ENCODE data around the gene PLXNA2.

Gene PLXNA2

DNA sequence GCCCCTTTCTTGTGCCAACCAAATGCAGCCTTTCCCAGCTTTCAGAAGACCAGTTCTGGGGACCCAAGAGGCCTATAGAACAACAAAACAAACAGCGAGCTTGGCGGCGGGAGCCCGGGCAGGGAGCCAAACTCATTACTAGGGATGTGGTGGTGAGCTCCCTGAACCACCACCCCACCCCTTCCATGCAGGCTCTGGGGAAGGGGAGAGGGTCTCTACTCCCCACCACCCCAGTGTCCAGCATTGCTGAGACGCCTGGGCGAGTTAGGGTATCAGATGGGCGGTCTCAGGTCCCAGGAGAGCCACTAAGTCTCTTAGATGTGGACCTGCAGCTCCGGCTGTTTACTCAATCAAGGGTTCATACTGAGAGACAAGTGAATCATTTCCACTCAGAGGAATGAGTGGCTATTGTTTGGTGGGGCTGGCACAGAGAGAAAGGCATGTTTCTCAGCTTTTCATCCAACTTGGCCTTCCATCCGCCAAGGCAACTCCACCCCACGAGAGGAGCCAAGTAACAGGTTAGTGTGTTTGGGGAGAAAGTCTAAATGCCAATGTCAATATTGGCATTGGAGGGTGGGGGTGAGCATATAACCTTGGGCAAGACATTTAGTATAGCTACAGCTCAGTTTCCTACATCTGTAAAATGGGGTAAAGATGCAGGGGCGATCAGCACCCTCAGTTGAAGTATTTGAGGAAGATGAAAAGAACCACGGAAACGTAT lies 40.9 kb downstream of the PLXNA2 start:
- no peak overlapping the region for H3K27ac ChIP-seq (ENCODE audit: low read depth, low read length)
- WGBS (ENCODE audit: extremely low coverage, insufficient coverage, low lambda C conversion rate) = no CpG with 5 or more reads among the region's 13 CpGs
- no peak for DNase-seq
- peaks cover 15% of the 10 kb centered on the region for H3K4me1 ChIP-seq (ENCODE audit: control insufficient read depth, low read depth, low read length)
- H3K4me3 ChIP-seq (ENCODE audit: low read length) = no peak overlapping the region
- H3K36me3 ChIP-seq (ENCODE audit: control insufficient read depth, insufficient read depth, low read length) = peaks cover 6% of the 10 kb centered on the region
- H3K4me2 ChIP-seq (ENCODE audit: low read length) = no peak overlapping the region
- H3K4ac ChIP-seq (ENCODE audit: low read depth, low read length) = no peak overlapping the region
- H3K27me3 ChIP-seq (ENCODE audit: insufficient read depth, low read length, poor library complexity) = no peaks in the 10 kb centered on the region
- H3K9ac ChIP-seq (ENCODE audit: low read length) = no peak overlapping the region
- H2BK120ac ChIP-seq (ENCODE audit: low read depth, low read length) = no peak overlapping the region
- no peak overlapping the region for H3K56ac ChIP-seq (ENCODE audit: low read length)
- no peak overlapping the region for H2BK15ac ChIP-seq (replicated peaks; ENCODE audit: low read depth)
- no peak overlapping the region for H4K5ac ChIP-seq (ENCODE audit: low read length)
- no peak overlapping the region for H4K8ac ChIP-seq (ENCODE audit: low read depth, low read length)
- H3K23ac ChIP-seq (ENCODE audit: low read length) = no peak overlapping the region
- H3K79me2 ChIP-seq (ENCODE audit: control insufficient read depth, insufficient read depth, low read length) = peaks cover 1% of the 10 kb centered on the region
- no peak overlapping the region for H2AK5ac ChIP-seq (ENCODE audit: low read length)
- H3K18ac ChIP-seq (ENCODE audit: low read length) = no peak overlapping the region
- peaks cover 7% of the 10 kb centered on the region for H3K79me1 ChIP-seq (ENCODE audit: low read length)
- H2BK5ac ChIP-seq (ENCODE audit: low read length) = no peak overlapping the region

DNA sequence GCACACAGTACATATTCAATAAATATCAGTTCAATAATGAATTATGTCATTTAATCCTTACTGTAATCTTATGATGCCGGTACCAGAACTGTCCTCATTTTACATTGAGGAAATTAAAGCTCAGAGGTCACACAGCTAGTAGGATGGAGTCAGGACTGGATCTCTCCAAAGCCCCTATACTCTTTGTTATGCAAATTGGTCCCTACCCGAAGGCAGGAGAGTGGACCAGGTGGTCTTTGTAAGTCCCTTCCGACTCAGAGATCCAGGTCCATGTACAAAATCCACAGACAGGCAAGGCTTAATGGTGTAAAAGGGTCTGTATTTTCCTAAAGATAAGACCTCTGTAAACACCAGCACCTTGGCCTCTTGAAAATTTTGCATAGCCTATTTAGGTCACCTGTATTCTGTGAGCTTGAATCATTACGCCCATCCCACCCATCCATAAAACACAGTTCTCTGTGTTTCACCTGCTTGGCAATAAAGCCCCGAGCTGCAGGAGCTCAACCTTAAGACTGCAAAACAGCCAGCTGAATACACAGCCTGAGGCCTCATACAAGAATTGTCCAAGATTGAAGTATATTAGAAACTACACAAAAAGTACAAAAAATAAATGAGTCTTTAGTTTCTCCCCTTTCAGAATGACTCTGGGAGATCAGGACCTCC lies 41.7 kb downstream of the PLXNA2 start:
- Histone ChIP-seq H3K4ac (ENCODE audit: low read depth, low read length) (no peak overlapping the region), H3K23ac (ENCODE audit: low read length) (no peak overlapping the region), H3K79me2 (ENCODE audit: control insufficient read depth, insufficient read depth, low read length) (no peaks in the 10 kb centered on the region), H3K27ac (ENCODE audit: low read depth, low read length) (no peak overlapping the region), H3K27me3 (ENCODE audit: insufficient read depth, low read length, poor library complexity) (no peaks in the 10 kb centered on the region), H3K9ac (ENCODE audit: low read length) (no peak overlapping the region), H4K5ac (ENCODE audit: low read length) (no peak overlapping the region), H3K36me3 (ENCODE audit: control insufficient read depth, insufficient read depth, low read length) (peaks cover 2% of the 10 kb centered on the region), H3K79me1 (ENCODE audit: low read length) (peaks cover 3% of the 10 kb centered on the region), H2BK120ac (ENCODE audit: low read depth, low read length) (no peak overlapping the region), H2BK15ac (replicated peaks; ENCODE audit: low read depth) (no peak overlapping the region), H2AK5ac (ENCODE audit: low read length) (no peak overlapping the region), H3K18ac (ENCODE audit: low read length) (no peak overlapping the region), H3K4me3 (ENCODE audit: low read length) (no peak overlapping the region), H3K4me2 (ENCODE audit: low read length) (no peak overlapping the region), H3K56ac (ENCODE audit: low read length) (no peak overlapping the region), H2BK5ac (ENCODE audit: low read length) (no peak overlapping the region), H3K4me1 (ENCODE audit: control insufficient read depth, low read depth, low read length) (peaks cover 11% of the 10 kb centered on the region), H4K8ac (ENCODE audit: low read depth, low read length) (no peak overlapping the region)
- DNase-seq = no peak
- no CpG with 5 or more reads among the region's 5 CpGs for WGBS (ENCODE audit: extremely low coverage, insufficient coverage, low lambda C conversion rate)

DNA sequence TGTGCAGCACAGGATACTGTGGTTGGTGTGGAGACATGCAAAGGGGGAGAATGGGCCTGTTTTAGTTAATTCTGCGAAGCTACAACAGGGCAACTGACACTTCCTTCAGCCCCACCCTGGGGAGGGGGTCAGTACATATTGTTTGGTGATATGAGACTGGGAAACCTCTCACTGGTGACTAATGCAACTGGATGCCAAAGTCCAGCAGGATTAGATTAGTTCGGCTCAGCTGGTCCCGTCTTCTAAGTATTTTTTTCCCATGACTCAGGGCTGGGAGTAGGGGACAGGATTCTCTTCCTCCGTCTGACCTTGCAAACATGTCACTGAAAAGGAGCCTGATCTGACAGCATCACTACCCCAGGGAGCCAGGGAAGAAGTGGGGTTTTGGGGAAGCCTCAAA lies 43.0 kb downstream of the PLXNA2 start:
- H2BK120ac ChIP-seq (ENCODE audit: low read depth, low read length) = no peak overlapping the region
- no peaks in the 10 kb centered on the region for H3K27me3 ChIP-seq (ENCODE audit: insufficient read depth, low read length, poor library complexity)
- H3K4me3 ChIP-seq (ENCODE audit: low read length) = no peak overlapping the region
- H2BK15ac ChIP-seq (replicated peaks; ENCODE audit: low read depth) = no peak overlapping the region
- no peak overlapping the region for H3K9ac ChIP-seq (ENCODE audit: low read length)
- no peak overlapping the region for H3K4me2 ChIP-seq (ENCODE audit: low read length)
- no peaks in the 10 kb centered on the region for H3K36me3 ChIP-seq (ENCODE audit: control insufficient read depth, insufficient read depth, low read length)
- H3K56ac ChIP-seq (ENCODE audit: low read length) = no peak overlapping the region
- no peak overlapping the region for H4K5ac ChIP-seq (ENCODE audit: low read length)
- H2AK5ac ChIP-seq (ENCODE audit: low read length) = no peak overlapping the region
- no peak overlapping the region for H3K27ac ChIP-seq (ENCODE audit: low read depth, low read length)
- no peak overlapping the region for H3K18ac ChIP-seq (ENCODE audit: low read length)
- peaks cover 9% of the 10 kb centered on the region for H3K4me1 ChIP-seq (ENCODE audit: control insufficient read depth, low read depth, low read length)
- no peak overlapping the region for H4K8ac ChIP-seq (ENCODE audit: low read depth, low read length)
- H2BK5ac ChIP-seq (ENCODE audit: low read length) = no peak overlapping the region
- DNase-seq = no peak
- WGBS (ENCODE audit: extremely low coverage, insufficient coverage, low lambda C conversion rate) = no CpG with 5 or more reads among the region's 4 CpGs
- peaks cover 1% of the 10 kb centered on the region for H3K79me1 ChIP-seq (ENCODE audit: low read length)
- no peaks in the 10 kb centered on the region for H3K79me2 ChIP-seq (ENCODE audit: control insufficient read depth, insufficient read depth, low read length)
- H3K23ac ChIP-seq (ENCODE audit: low read length) = no peak overlapping the region
- H3K4ac ChIP-seq (ENCODE audit: low read depth, low read length) = no peak overlapping the region

DNA sequence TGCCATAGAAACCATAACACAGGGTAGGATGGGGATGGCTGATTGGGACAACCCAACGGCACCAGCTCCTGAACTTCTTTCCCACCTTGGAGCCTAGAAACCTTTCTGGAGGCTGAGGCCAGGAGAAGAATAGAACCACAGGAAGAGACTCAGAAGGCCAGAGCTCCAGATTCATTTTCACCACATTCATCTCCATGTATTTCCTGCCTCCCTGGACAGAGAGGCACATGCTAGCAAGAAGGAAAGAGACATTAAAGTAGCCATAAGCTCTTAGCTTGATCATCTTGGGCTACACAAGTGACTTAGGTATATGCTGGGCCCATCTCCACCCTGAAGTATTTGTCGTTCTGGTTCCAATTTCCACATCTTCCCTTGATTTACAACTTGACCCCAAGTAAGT lies 44.1 kb downstream of the PLXNA2 start:
- H3K23ac ChIP-seq (ENCODE audit: low read length) = no peak overlapping the region
- peaks cover 1% of the 10 kb centered on the region for H3K79me1 ChIP-seq (ENCODE audit: low read length)
- H3K4me1 ChIP-seq (ENCODE audit: control insufficient read depth, low read depth, low read length) = peaks cover 7% of the 10 kb centered on the region
- H2BK15ac ChIP-seq (replicated peaks; ENCODE audit: low read depth) = no peak overlapping the region
- H3K27ac ChIP-seq (ENCODE audit: low read depth, low read length) = no peak overlapping the region
- no peak overlapping the region for H3K9ac ChIP-seq (ENCODE audit: low read length)
- no peak overlapping the region for H4K5ac ChIP-seq (ENCODE audit: low read length)
- no peaks in the 10 kb centered on the region for H3K27me3 ChIP-seq (ENCODE audit: insufficient read depth, low read length, poor library complexity)
- no peak overlapping the region for H3K56ac ChIP-seq (ENCODE audit: low read length)
- H3K79me2 ChIP-seq (ENCODE audit: control insufficient read depth, insufficient read depth, low read length) = no peaks in the 10 kb centered on the region
- H3K36me3 ChIP-seq (ENCODE audit: control insufficient read depth, insufficient read depth, low read length) = peaks cover under 1% of the 10 kb centered on the region
- no peak overlapping the region for H2BK120ac ChIP-seq (ENCODE audit: low read depth, low read length)
- no peak overlapping the region for H3K4me3 ChIP-seq (ENCODE audit: low read length)
- no peak overlapping the region for H2BK5ac ChIP-seq (ENCODE audit: low read length)
- WGBS (ENCODE audit: extremely low coverage, insufficient coverage, low lambda C conversion rate) = no CpG with 5 or more reads among the region's 2 CpGs
- H4K8ac ChIP-seq (ENCODE audit: low read depth, low read length) = no peak overlapping the region
- H3K4me2 ChIP-seq (ENCODE audit: low read length) = no peak overlapping the region
- no peak overlapping the region for H2AK5ac ChIP-seq (ENCODE audit: low read length)
- DNase-seq = no peak
- no peak overlapping the region for H3K4ac ChIP-seq (ENCODE audit: low read depth, low read length)
- H3K18ac ChIP-seq (ENCODE audit: low read length) = no peak overlapping the region

DNA sequence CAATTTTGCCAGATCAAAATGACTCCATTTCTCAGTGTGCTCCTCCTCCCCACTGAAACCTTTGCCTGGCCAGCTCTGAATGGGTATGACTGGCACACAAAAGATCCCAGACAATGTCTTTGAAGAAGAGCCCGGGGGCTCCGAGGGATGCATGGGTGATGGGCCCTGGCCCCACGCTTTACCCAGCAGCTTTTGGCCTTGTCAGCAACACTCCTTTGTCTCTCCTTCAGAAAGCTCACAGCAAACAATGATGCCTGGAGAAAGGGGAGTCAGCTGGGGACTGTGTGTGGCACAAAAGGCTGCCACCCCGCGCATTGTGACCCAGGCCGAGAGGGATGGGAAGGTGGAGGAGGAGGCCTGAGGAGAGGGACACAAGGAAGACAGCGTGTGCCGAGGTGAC lies 45.9 kb downstream of the PLXNA2 start:
- no peak overlapping the region for H2BK15ac ChIP-seq (replicated peaks; ENCODE audit: low read depth)
- H3K4me1 ChIP-seq (ENCODE audit: control insufficient read depth, low read depth, low read length) = no peaks in the 10 kb centered on the region
- no peak overlapping the region for H3K27ac ChIP-seq (ENCODE audit: low read depth, low read length)
- H2BK5ac ChIP-seq (ENCODE audit: low read length) = no peak overlapping the region
- H3K36me3 ChIP-seq (ENCODE audit: control insufficient read depth, insufficient read depth, low read length) = peaks cover 4% of the 10 kb centered on the region
- no peak overlapping the region for H3K56ac ChIP-seq (ENCODE audit: low read length)
- H3K79me1 ChIP-seq (ENCODE audit: low read length) = peaks cover 1% of the 10 kb centered on the region
- no peak for DNase-seq
- H3K4me3 ChIP-seq (ENCODE audit: low read length) = no peak overlapping the region
- H3K79me2 ChIP-seq (ENCODE audit: control insufficient read depth, insufficient read depth, low read length) = no peaks in the 10 kb centered on the region
- WGBS (ENCODE audit: extremely low coverage, insufficient coverage, low lambda C conversion rate) = no CpG with 5 or more reads among the region's 8 CpGs
- H3K18ac ChIP-seq (ENCODE audit: low read length) = no peak overlapping the region
- no peak overlapping the region for H3K4ac ChIP-seq (ENCODE audit: low read depth, low read length)
- H3K9ac ChIP-seq (ENCODE audit: low read length) = no peak overlapping the region
- H2BK120ac ChIP-seq (ENCODE audit: low read depth, low read length) = no peak overlapping the region
- H3K27me3 ChIP-seq (ENCODE audit: insufficient read depth, low read length, poor library complexity) = no peaks in the 10 kb centered on the region
- H2AK5ac ChIP-seq (ENCODE audit: low read length) = no peak overlapping the region
- no peak overlapping the region for H3K23ac ChIP-seq (ENCODE audit: low read length)
- H4K8ac ChIP-seq (ENCODE audit: low read depth, low read length) = no peak overlapping the region
- H4K5ac ChIP-seq (ENCODE audit: low read length) = no peak overlapping the region
- H3K4me2 ChIP-seq (ENCODE audit: low read length) = no peak overlapping the region

Measured in mesendoderm (in vitro differentiated cells).